ENCODE data around the gene KIF26B. TPM values are rescaled to one million over a fixed set of nuclear protein-coding genes. Genes with fewer than 3 reads are reported as not detected.
"Not testable (repeated sequence)": the region's sequence is repeated elsewhere in the genome, so short reads cannot be mapped to it uniquely, and the experiment has no call there.

The KIF26B gene
- total RNA-seq, 2 donors from 2014 or later = 0.83 to 1.3 TPM

DNA sequence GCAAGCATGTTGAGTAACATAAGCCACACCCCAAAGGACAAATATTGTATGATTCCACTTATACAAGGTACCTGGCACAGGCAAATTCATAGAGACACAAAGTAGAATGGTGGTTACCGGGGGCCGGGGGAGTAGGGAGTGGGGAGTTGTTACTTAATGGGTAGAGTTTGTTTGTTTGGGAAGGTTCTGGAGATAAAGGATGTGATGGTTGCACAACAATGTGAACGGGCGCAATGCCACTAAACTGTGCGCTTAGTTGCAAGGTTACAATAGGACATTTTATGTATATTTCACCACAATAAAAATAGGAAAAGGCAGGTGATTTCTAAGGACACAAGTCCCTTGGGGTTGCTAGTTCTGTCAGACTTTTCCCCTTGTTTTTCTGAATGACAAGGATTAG lies 516.6 kb downstream of the KIF26B start:
- TF ChIP-seq, protein P1, sequence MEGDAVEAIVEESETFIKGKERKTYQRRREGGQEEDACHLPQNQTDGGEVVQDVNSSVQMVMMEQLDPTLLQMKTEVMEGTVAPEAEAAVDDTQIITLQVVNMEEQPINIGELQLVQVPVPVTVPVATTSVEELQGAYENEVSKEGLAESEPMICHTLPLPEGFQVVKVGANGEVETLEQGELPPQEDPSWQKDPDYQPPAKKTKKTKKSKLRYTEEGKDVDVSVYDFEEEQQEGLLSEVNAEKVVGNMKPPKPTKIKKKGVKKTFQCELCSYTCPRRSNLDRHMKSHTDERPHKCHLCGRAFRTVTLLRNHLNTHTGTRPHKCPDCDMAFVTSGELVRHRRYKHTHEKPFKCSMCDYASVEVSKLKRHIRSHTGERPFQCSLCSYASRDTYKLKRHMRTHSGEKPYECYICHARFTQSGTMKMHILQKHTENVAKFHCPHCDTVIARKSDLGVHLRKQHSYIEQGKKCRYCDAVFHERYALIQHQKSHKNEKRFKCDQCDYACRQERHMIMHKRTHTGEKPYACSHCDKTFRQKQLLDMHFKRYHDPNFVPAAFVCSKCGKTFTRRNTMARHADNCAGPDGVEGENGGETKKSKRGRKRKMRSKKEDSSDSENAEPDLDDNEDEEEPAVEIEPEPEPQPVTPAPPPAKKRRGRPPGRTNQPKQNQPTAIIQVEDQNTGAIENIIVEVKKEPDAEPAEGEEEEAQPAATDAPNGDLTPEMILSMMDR (IDR thresholded peaks at IDR 0.05) = no peak
- DNase-seq (ENCODE audit: low spot score) = no peak
- H3K27ac ChIP-seq = no peak overlapping the region
- no peaks in the 10 kb centered on the region for H3K36me3 ChIP-seq
- H3K4me3 ChIP-seq = no peak overlapping the region
- no peaks in the 10 kb centered on the region for H3K27me3 ChIP-seq
- H3K4me1 ChIP-seq = no peaks in the 10 kb centered on the region
- H3K9me3 ChIP-seq = no peaks in the 10 kb centered on the region

DNA sequence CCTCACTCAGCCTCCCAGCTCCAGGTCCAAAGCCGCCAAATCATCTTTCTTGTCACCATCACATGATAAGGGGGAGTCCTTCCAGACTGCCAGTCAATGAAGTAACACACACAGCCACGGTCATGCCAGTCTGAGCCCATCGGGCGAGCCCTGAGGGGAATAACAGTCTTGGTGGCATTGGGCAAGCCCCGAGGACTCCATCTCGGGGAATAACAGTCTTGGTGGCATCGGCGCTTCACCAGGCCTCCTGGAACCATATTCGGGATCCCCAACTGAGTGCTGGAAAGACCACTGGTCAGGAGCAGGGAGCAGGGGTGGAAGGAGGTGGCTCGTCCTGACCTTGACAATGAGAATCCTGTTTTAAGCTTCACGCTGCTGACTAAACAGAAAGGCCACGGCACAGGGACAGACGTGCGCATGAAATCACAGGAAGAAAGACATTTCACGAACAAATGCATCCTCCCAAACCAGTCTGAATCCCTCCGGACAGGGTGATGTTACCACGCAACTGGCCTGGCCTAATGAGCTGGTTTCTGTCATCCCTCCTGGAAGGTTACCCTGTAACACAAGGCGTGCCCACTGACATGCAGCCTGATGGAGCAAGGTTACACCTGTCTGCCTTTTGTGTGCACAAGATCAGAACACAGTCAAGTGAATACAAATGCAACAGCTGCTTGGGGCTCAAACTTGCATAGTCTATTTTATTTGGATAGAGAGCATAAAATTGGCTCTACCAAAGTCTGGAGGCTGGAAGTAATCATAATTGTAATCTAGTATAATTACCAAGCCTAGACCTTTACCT lies 517.4 kb downstream of the KIF26B start:
- Histone ChIP-seq H3K27ac (no peak overlapping the region), H3K9me3 (no peaks in the 10 kb centered on the region), H3K4me3 (no peak overlapping the region), H3K36me3 (no peaks in the 10 kb centered on the region), H3K4me1 (no peaks in the 10 kb centered on the region), H3K27me3 (no peaks in the 10 kb centered on the region)
- TF ChIP-seq, protein P1 (IDR thresholded peaks at IDR 0.05) = no peak
- DNase-seq (ENCODE audit: low spot score) = peak; percentile 23

DNA sequence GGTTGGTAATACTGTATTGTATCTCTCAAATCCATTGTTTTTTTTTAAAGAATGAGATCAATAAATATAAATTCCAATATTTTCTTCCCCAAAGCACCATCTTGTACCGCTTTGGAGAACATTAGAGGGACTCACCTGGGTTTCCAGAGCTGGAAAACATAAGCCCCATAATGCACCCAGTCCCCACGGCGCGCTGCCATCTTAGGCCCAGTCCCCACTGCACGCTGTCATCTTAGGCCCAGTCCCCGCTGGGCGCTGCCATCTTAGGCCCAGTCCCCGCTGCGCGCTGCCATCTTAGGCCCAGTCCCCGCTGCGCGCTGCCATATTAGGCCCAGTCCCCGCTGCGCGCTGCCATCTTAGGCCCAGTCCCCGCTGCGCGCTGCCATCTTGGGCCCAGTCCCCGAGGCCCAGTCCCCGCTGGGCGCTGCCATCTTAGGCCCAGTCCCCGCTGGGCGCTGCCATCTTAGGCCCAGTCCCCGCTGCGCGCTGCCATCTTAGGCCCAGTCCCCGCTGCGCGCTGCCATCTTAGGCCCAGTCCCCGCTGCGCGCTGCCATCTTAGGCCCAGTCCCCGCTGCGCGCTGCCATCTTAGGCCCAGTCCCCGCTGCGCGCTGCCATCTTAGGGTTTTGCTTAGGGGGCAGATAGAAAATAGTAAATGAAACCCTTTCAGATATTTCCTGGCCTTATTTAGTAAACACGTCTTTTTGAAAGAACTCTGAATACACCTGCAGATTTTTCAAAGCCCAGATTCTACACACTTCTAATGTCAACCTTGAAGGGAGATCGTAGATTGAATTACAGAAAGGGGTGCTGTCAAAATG lies 518.3 kb downstream of the KIF26B start:
- H3K9me3 ChIP-seq; H3K27me3 ChIP-seq; H3K4me3 ChIP-seq; DNase-seq (ENCODE audit: low spot score); H3K36me3 ChIP-seq; H3K4me1 ChIP-seq; H3K27ac ChIP-seq: not testable (repeated sequence)

DNA sequence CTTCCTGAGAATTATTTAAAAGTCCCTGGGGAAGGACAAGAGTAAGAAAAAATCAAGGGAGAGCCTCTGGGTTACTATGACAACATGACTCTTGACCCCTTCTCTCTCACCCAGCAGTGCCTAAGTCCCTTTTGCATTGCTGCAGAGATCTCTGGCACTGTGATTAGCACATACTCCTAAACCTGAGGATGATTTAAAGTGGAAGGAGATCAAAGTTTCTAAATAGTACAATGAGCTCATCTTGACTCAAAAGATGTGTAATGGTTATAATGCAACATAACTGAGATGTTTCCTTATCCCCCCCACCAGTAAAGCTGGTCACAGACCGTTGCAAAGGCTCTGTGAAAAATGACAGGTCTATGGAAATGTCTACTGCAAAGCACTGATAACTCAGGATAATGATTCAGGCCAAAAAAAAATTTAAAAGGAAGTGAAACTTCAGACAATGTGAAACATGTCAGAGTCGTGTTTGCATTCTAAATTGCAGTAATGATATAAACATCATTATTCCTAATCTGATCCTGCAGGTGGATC lies 519.2 kb downstream of the KIF26B start:
- TF ChIP-seq, protein P1 (IDR thresholded peaks at IDR 0.05) = no peak

DNA sequence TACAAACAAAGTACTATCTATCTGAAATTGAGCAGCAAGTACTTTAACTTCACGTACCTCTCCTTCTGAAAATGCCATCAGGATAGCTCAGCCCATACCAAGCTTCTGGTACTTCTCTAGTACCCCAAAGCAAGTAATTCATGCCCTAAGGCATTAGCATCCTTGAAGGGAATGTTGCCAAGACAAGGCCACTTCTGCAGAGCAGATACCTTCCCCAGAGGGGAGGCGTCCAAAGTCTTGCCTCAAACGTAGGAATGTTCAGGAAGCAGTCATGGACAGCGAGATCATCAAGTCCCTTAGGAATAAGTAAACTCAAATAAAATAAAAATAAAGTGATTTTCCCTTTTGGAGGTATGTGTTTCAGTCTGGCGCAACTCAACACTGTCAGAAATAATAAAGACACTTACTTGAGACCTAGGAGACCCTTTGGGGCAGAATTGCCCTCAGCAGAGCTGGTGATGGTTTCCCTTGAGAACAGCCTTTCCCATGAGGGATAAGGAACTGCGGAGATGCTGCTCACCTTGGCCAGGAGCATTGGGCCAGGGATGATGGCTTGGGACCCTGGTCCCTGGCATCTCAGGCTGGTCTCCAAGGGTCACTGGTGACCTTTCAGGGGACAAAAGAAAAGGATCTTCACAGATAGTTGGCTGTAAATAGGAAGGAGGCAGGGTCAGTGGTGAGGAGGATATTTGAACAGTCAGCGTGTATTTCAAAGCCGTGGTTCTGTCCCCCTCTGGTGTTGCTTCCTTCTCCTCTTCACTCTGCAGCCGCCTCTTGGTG lies 522.9 kb downstream of the KIF26B start:
- Histone ChIP-seq H3K9me3 (no peaks in the 10 kb centered on the region), H3K36me3 (no peaks in the 10 kb centered on the region), H3K4me3 (no peak overlapping the region), H3K27ac (no peak overlapping the region), H3K27me3 (no peaks in the 10 kb centered on the region), H3K4me1 (peaks cover 0 to under 1% of the 10 kb centered on the region in 2 donors)
- DNase-seq (ENCODE audit: low spot score) = no peak
- TF ChIP-seq, protein P1 (IDR thresholded peaks at IDR 0.05) = no peak

More for the DNA sequence above, 519.2 kb downstream of the KIF26B start:
- Histone ChIP-seq H3K4me1 (no peaks in the 10 kb centered on the region), H3K9me3 (no peaks in the 10 kb centered on the region), H3K36me3 (no peaks in the 10 kb centered on the region), H3K27me3 (no peaks in the 10 kb centered on the region), H3K4me3 (no peak overlapping the region), H3K27ac (no peak overlapping the region)
- DNase-seq (ENCODE audit: low spot score) = no peak
